Duodenal mucosa (tissue), 2 donors: ENCODE data around the gene HBM.
A peak's percentile ranks its signal among the peaks of the same experiment; 100 is the strongest.

ENCODE experiments used
- H3K27ac ChIP-seq: one replicate; pipeline ENCODE4 v1.7.0; 2013; ENCODE audit warnings: low read depth, low read length
- H3K27me3 ChIP-seq, 2 donors: one replicate each; pipeline ENCODE4 v1.7.0; 2013; ENCODE audit warnings: low read length in 2 of 2, control low read depth in 1 of 2; ENCODE audit not compliant: insufficient read depth in 2 of 2, control insufficient read depth in 1 of 2
- H3K36me3 ChIP-seq, 2 donors: one replicate each; pipeline ENCODE4 v1.7.0; 2013; ENCODE audit warnings: low read length in 2 of 2, control low read depth in 1 of 2; ENCODE audit not compliant: insufficient read depth in 2 of 2, control insufficient read depth in 1 of 2
- H3K4me1 ChIP-seq, 2 donors: one replicate each; pipeline ENCODE4 v1.7.0; 2013; ENCODE audit warnings: low read length in 2 of 2, control low read depth in 1 of 2; ENCODE audit not compliant: insufficient read depth in 2 of 2, control insufficient read depth in 1 of 2
- H3K4me3 ChIP-seq, 2 donors: one replicate each; pipeline ENCODE4 v1.7.0; 2013; ENCODE audit warnings: low read length in 2 of 2, low read depth in 1 of 2
- H3K9ac ChIP-seq, 2 donors: one replicate each; pipeline ENCODE4 v1.7.0; 2013; ENCODE audit warnings: low read length in 2 of 2, low read depth in 1 of 2
- H3K9me3 ChIP-seq, 2 donors: one replicate each; pipeline ENCODE4 v1.7.0; 2013; ENCODE audit warnings: low read length in 2 of 2, control low read depth in 1 of 2; ENCODE audit not compliant: control insufficient read depth in 1 of 2

Gene HBM

GRCh38 chr16:125011-125410, 40.8 kb upstream of the HBM start:
- Histone ChIP-seq H3K4me1 (no peaks in the 10 kb centered on the region), H3K4me3 (no peak overlapping the region), H3K27me3 (no peaks in the 10 kb centered on the region), H3K27ac (no peak overlapping the region), H3K9ac (no peak overlapping the region), H3K9me3 (no peaks in the 10 kb centered on the region), H3K36me3 (peaks cover 3 to 5% of the 10 kb centered on the region in 2 donors)

- no peak overlapping the region for H3K4me3 ChIP-seq
Measured at GRCh38 chr16:129075-129474, 36.7 kb upstream of the HBM start.

GRCh38 chr16:130533-131173, 35.1 kb upstream of the HBM start:
- H3K4me3 ChIP-seq = no peak overlapping the region
- H3K4me1 ChIP-seq = no peaks in the 10 kb centered on the region
- peaks cover 0 to 3% of the 10 kb centered on the region in 2 donors for H3K36me3 ChIP-seq
- H3K9me3 ChIP-seq = no peaks in the 10 kb centered on the region
- H3K27ac ChIP-seq = no peak overlapping the region
- H3K9ac ChIP-seq = no peak overlapping the region
- no peaks in the 10 kb centered on the region for H3K27me3 ChIP-seq

More at GRCh38 chr16:129075-129474, 36.7 kb upstream of the HBM start:
- Histone ChIP-seq H3K4me1 (no peaks in the 10 kb centered on the region), H3K9me3 (no peaks in the 10 kb centered on the region), H3K9ac (no peak overlapping the region), H3K27me3 (no peaks in the 10 kb centered on the region), H3K27ac (no peak overlapping the region), H3K36me3 (peaks cover 0 to 3% of the 10 kb centered on the region in 2 donors)

- H3K4me3 ChIP-seq = no peak overlapping the region
- no peaks in the 10 kb centered on the region for H3K9me3 ChIP-seq
- no peaks in the 10 kb centered on the region for H3K27me3 ChIP-seq
- no peak overlapping the region for H3K27ac ChIP-seq
- H3K4me1 ChIP-seq = no peaks in the 10 kb centered on the region
- peaks cover 0 to 3% of the 10 kb centered on the region in 2 donors for H3K36me3 ChIP-seq
- H3K9ac ChIP-seq = no peak overlapping the region
Measured at GRCh38 chr16:132120-132519, 33.7 kb upstream of the HBM start.

GRCh38 chr16:133716-134115, 32.1 kb upstream of the HBM start:
- no peaks in the 10 kb centered on the region for H3K4me1 ChIP-seq
- no peak overlapping the region for H3K9ac ChIP-seq
- no peak overlapping the region for H3K4me3 ChIP-seq
- no peaks in the 10 kb centered on the region for H3K9me3 ChIP-seq
- H3K36me3 ChIP-seq = peaks cover 0 to 3% of the 10 kb centered on the region in 2 donors
- H3K27ac ChIP-seq = no peak overlapping the region
- H3K27me3 ChIP-seq = no peaks in the 10 kb centered on the region

- Histone ChIP-seq H3K9ac (peak overlapping the region; percentile 57 to 71), H3K4me3 (peak overlapping the region; percentile 62 to 73), H3K27ac (no peak overlapping the region), H3K9me3 (no peaks in the 10 kb centered on the region), H3K36me3 (no peaks in the 10 kb centered on the region), H3K4me1 (no peaks in the 10 kb centered on the region), H3K27me3 (no peaks in the 10 kb centered on the region)
Measured at GRCh38 chr16:138049-138417, 27.7 kb upstream of the HBM start.

GRCh38 chr16:140175-140857, 25.5 kb upstream of the HBM start:
- no peaks in the 10 kb centered on the region for H3K27me3 ChIP-seq
- no peaks in the 10 kb centered on the region for H3K9me3 ChIP-seq

GRCh38 chr16:142405-142967, 23.3 kb upstream of the HBM start:
- no peak overlapping the region for H3K9ac ChIP-seq

More at GRCh38 chr16:140175-140857, 25.5 kb upstream of the HBM start:
- H3K4me3 ChIP-seq = no peak overlapping the region
- H3K36me3 ChIP-seq = no peaks in the 10 kb centered on the region
- no peak overlapping the region for H3K27ac ChIP-seq
- no peaks in the 10 kb centered on the region for H3K4me1 ChIP-seq
- H3K9ac ChIP-seq = no peak overlapping the region

GRCh38 chr16:143047-143446, 22.7 kb upstream of the HBM start:
- H3K36me3 ChIP-seq = no peaks in the 10 kb centered on the region
- no peaks in the 10 kb centered on the region for H3K9me3 ChIP-seq
- no peaks in the 10 kb centered on the region for H3K4me1 ChIP-seq
- H3K4me3 ChIP-seq = no peak overlapping the region
- H3K27me3 ChIP-seq = no peaks in the 10 kb centered on the region
- no peak overlapping the region for H3K27ac ChIP-seq
- H3K9ac ChIP-seq = no peak overlapping the region

More at GRCh38 chr16:142405-142967, 23.3 kb upstream of the HBM start:
- H3K27me3 ChIP-seq = no peaks in the 10 kb centered on the region
- no peak overlapping the region for H3K4me3 ChIP-seq
- H3K27ac ChIP-seq = no peak overlapping the region
- H3K36me3 ChIP-seq = no peaks in the 10 kb centered on the region
- H3K4me1 ChIP-seq = no peaks in the 10 kb centered on the region
- no peaks in the 10 kb centered on the region for H3K9me3 ChIP-seq

- Histone ChIP-seq H3K4me3 (no peak overlapping the region), H3K36me3 (no peaks in the 10 kb centered on the region), H3K27me3 (peaks cover 0 to under 1% of the 10 kb centered on the region in 2 donors), H3K27ac (no peak overlapping the region), H3K9ac (no peak overlapping the region), H3K9me3 (no peaks in the 10 kb centered on the region), H3K4me1 (no peaks in the 10 kb centered on the region)
Measured at GRCh38 chr16:143456-143855, 22.3 kb upstream of the HBM start.
